ENCODE data around the gene CBX2. TPM values are rescaled to one million over a fixed set of nuclear protein-coding genes. Genes with fewer than 3 reads are reported as not detected.
"Not testable (repeated sequence)": the region's sequence is repeated elsewhere in the genome, so short reads cannot be mapped to it uniquely, and the experiment has no call there.

Gene CBX2
- polyA plus RNA-seq, 4 donors: 19.9 to 37.2 (median 29.4) TPM

- no peak for DNase-seq (ENCODE audit: low read depth in 4 of 4, low spot score in 2 of 4)
Measured at GRCh38 chr17:79765708-79766107, 12.2 kb upstream of the CBX2 start.

DNA sequence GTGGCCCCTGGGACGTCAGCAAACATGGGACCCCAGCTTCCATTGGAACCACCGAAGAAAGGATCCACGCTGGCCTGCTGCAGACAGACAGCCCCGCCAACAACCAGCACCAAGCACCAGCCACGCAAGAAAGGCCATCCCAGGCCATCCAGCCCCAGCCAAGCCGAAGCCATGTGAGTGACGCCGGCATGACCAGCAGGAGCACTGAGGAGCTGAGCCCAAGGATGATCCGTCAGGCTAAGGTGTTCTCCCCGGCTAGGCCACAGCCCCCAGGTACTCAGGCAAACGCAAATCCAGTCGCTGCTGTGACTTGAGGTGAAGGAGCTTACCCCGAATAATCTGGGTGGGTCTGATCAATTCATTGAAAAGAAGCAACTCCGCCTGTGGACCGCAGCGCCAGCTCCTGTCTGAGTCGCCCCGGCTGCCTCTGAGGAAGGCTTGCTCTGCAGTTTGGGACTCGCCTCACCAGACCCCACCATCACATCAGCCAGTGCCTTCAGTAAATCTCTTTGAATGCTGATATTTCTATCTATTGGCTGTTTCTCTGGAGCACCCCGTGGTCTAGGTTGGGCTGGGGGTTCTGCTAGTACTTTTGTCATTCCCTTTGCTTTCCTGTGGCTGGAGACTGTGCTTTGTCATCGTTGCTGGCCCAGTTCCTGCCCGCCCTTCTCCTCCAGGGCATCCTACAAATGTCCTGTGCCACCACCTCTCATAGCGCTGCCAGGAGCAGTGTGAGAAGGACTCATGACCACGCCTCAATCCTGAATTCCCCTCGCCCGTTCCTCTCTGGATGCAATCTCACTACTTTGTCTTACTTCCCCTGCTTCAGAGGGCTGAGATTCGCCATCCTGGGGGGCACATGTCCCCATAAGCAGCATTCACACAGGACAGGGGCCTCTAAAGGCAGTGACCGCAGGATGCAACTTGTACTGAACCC is 8.1 kb upstream of the CBX2 start:
- DNase-seq (ENCODE audit: low read depth in 4 of 4, low spot score in 2 of 4): no peak

- no peak for DNase-seq (ENCODE audit: low read depth in 4 of 4, low spot score in 2 of 4)
Measured at GRCh38 chr17:79771276-79771675, 6.7 kb upstream of the CBX2 start.

- DNase-seq (ENCODE audit: low read depth in 4 of 4, low spot score in 2 of 4): not testable (repeated sequence)
Measured at GRCh38 chr17:79772726-79773125, 5.2 kb upstream of the CBX2 start.

DNA sequence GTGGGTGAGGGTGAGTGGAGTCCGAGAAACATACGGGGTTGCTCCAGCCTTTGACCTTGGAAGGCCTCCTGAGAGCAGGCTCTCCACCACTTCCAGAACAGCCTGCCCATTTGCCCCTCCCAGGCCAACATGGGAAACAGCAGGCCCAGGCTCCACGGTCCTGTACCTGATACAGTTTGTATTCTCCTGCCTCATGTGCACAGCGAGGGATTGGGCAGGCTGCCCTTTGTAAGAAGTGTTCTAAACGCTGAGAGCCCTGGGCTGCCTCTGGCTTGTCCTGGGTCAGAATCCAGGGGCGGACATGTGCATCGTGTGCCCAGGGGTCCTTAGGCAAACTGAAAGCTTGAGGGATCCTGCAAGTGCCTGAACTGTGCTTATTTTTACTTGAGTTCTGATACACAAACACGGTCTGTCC is 3.4 kb upstream of the CBX2 start:
- DNase-seq (ENCODE audit: low read depth in 4 of 4, low spot score in 2 of 4): no peak

GRCh38 chr17:79775632-79776031 is 2.3 kb upstream of the CBX2 start:
- DNase-seq (ENCODE audit: low read depth in 4 of 4, low spot score in 2 of 4): no peak

- no peak for DNase-seq (ENCODE audit: low read depth in 4 of 4, low spot score in 2 of 4)
Measured at GRCh38 chr17:79776376-79777119, 1.4 kb upstream of the CBX2 start.

GRCh38 chr17:79777120-79777893 is 641 bp upstream of the CBX2 start:
- no peak for DNase-seq (ENCODE audit: low read depth in 4 of 4, low spot score in 2 of 4)

GRCh38 chr17:79778504-79779083 is 646 bp downstream of the CBX2 start:
- no peak for DNase-seq (ENCODE audit: low read depth in 4 of 4, low spot score in 2 of 4)

- no peak for DNase-seq (ENCODE audit: low read depth in 4 of 4, low spot score in 2 of 4)
Measured at GRCh38 chr17:79779084-79779529, 1.2 kb downstream of the CBX2 start.

- DNase-seq (ENCODE audit: low read depth in 4 of 4, low spot score in 2 of 4): no peak
Measured at GRCh38 chr17:79779661-79780365, 1.9 kb downstream of the CBX2 start.

GRCh38 chr17:79781012-79781650 is 3.2 kb downstream of the CBX2 start:
- no peak for DNase-seq (ENCODE audit: low read depth in 4 of 4, low spot score in 2 of 4)

GRCh38 chr17:79781736-79782575 is 4.0 kb downstream of the CBX2 start:
- DNase-seq (ENCODE audit: low read depth in 4 of 4, low spot score in 2 of 4): no peak

GRCh38 chr17:79783891-79784290 is 5.9 kb downstream of the CBX2 start:
- no peak for DNase-seq (ENCODE audit: low read depth in 4 of 4, low spot score in 2 of 4)

GRCh38 chr17:79784353-79785016 is 6.5 kb downstream of the CBX2 start:
- no peak for DNase-seq (ENCODE audit: low read depth in 4 of 4, low spot score in 2 of 4)

- no peak for DNase-seq (ENCODE audit: low read depth in 4 of 4, low spot score in 2 of 4)
Measured at GRCh38 chr17:79785017-79785899, 7.3 kb downstream of the CBX2 start.
